GM12891 (cell line): ENCODE measurements around the gene PTPN6.

ENCODE experiments used
- POLR2A ChIP-seq: IDR thresholded peaks from 2 replicates; pipeline ENCODE4 v1.6.1; 2011; ENCODE audit warnings: low read depth, low read length, control low read depth
- POLR2AphosphoS5 ChIP-seq: IDR thresholded peaks from 2 replicates; pipeline ENCODE4 v1.6.1; 2011; ENCODE audit warnings: low read depth, low read length, control low read depth
- TAF1 ChIP-seq: IDR thresholded peaks from 2 replicates; pipeline ENCODE4 v1.6.1; 2011; ENCODE audit warnings: low read depth, low read length, control low read depth

DNA sequence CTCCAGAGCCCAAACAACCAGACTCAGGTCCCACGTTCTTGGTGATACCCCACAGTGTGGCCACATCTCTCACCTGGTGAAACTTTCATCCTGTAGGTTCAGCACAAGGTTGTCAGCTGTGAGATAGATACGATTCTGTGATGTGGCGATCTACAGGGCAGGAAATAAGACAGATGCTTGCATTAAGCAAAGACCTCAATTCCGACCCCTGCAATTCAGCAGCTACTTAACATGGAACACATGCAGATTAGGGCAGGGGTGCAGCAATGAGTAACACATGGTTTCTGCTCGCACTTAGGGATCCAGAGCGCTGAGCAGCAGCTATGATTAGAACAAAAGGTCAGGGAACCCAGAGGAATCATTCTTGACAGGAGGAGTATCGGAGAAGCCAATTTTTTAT is 15.2 kb downstream of the PTPN6 start:
- no peak for TF ChIP-seq POLR2A
- no peak for TF ChIP-seq TAF1
- no peak for TF ChIP-seq POLR2AphosphoS5
